Stimulated activated CD4-positive, alpha-beta T cell treated with anti-CD3 and anti-CD28 coated beads, Interleukin-1b, Interleukin-23, amount 100 ng/mL, for 1 hour (primary cell): ENCODE measurements around the gene EID1.
"Not testable (repeated sequence)": the region's sequence is repeated elsewhere in the genome, so short reads cannot be mapped to it uniquely, and the experiment has no call there.

Experiments used
- DNase-seq, 2 donors: peaks; one replicate each; pipeline ENCODE4 v3.0.0-alpha.2; 2020; ENCODE audit warnings: low read depth in 2 of 2

The EID1 gene

GRCh38 chr15:48909313-48909712, 31.4 kb downstream of the EID1 start:
- DNase-seq: not testable (repeated sequence)

- DNase-seq: not testable (repeated sequence)
Observed at GRCh38 chr15:48910554-48910953, 32.6 kb downstream of the EID1 start.

DNA sequence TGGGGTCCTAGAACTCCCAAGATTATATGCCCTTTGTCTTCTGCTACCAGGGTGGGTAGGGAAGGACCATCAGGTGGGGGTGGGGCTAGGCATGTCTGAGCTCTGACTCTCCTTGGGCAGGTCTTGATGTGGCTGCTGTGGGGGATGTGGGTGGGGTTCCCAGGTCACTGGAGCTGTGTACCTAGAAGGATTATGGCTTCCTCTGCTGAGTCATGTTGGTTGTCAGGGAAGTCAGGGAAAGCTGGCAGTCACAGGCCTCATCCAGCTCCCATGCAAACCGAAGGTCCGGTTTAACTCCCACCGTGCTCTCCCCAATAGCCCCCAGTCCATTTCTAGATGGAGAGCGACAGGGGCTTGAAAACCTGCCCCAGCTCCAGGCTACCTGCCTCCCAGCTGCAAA, 35.2 kb downstream of the EID1 start:
- DNase-seq: no peak

- no peak for DNase-seq
Observed at GRCh38 chr15:48914717-48915116, 36.8 kb downstream of the EID1 start.

DNA sequence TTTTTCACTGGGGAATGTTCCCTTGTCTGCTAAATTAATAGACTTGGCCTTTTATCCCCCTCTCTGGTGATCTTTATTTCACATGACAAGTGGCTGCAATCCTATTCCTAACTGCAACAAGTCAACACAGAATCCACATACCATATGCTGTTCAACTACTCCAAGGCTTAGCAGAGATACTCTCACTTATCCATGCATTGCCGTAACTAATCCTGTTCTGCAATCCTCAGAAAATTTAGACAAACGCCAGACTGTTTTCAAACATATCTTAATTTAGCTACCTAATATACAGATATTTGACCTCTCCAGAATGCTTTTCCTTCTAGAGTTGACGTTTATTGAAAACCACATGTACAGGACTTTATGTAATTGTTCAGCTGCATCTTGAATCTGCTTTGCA, 37.9 kb downstream of the EID1 start:
- no peak for DNase-seq

GRCh38 chr15:48916721-48917120, 38.8 kb downstream of the EID1 start:
- no peak for DNase-seq

DNA sequence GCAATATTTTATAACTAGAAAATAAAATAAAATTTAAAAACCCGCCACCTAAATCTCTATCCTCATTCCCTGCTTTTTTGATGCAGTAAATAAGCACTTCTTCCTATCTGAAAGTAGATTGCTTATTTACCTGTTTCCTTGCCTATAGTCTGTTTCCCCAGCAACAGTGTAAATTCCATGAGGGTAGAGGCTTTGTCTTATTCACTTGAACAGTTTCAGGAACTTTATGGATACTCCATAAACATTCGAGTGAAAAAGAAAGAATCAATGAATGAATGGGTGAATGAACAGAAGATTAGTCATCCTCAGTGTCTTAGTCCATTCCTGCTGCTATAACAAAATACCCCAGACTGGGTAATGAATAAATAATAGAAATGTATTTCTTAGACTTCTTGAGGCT, 44.1 kb downstream of the EID1 start:
- no peak for DNase-seq

GRCh38 chr15:48924528-48925393, 46.8 kb downstream of the EID1 start:
- DNase-seq: no peak

DNA sequence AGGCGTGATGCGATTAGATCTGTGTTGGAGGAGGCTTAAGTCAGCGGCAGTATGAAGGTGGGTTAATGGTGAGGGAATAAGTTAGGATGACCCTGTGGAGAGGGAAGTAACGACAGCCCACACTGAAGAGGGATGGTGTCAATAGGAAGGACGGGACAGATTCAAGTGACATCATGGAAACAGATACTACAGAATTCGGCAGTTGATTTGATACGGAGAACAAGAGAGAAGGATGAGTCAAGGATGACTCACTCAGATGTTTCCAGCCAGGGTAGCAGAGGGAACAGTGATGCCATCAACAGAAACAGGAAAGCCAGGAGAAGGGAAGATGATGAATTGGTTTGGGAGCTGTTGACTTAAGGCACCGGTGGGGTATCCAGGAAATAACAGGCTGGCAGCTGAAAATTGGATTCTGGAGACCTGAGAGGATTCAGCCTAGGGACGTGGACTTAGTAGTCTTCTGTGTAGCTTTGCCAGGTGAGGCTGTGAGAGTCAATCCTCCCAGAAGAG, 47.8 kb downstream of the EID1 start:
- no peak for DNase-seq

DNA sequence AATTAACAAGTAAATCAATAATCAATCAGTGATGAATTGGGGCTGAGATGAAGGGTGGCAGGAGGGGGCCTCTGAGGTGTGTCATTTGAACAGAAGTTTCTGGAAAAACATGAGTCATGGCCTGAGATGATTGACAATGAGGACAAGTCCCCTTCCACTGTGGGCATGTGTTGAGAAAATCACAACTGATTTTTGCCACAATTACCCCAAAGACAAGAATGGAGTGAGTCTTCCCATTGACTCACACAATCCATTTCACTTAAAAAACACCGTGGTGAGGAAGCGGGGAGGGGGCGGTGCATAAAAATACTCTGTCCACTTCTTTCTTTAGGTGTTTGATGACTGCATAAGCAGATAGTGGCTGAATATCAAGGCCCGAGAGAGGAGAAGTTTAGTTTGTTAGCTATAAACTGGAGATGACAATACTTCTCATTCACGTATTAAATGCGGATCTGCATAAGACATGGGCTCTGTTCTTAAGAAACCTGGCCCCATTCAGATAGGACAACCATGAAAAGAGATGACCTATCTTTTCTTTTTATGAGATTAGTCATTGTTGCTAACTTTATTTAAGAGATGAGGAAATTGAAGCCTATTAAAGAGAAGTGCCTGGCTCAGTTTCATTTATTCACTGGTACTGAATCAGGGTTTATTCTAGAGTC, 51.1 kb downstream of the EID1 start:
- DNase-seq: no peak

DNA sequence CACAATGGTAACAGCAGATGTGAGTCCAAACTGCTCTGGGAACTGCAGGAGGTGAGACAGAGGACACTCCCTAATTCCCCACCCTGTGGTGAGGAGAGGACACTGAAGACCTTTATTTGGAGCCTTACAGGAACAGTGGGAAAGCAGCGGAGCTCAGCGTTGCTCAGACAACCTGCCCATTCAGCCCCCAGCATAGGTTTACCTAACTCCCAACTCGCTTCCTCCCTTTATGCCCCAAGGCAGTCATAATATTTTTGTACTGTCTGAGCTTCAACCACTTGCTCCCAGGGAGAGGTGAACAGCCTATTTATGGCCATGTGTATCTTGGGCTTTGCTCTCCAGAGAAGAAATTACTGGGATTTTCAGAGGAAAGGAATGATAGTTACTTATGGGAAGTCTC, 51.7 kb downstream of the EID1 start:
- DNase-seq: no peak
